Measurements from ENCODE around the gene IP6K3.

GRCh38 chr6:33779895-33780294, 33.2 kb upstream of the IP6K3 start:
- TF ChIP-seq POLR2AphosphoS5 (IDR thresholded peaks at IDR 0.05; ENCODE audit: low read depth, low read length) (no peak), REST (IDR thresholded peaks at IDR 0.05; ENCODE audit: insufficient read depth in 1 of 2, low read depth in 2 of 2, low read length in 2 of 2) (no peak), TAF1 (IDR thresholded peaks at IDR 0.05; ENCODE audit: borderline replicate concordance, insufficient read depth, low read length) (no peak), SIN3A (IDR thresholded peaks at IDR 0.05; ENCODE audit: borderline replicate concordance, insufficient read depth, low read length) (no peak), FOXP2 (optimal IDR thresholded peaks at IDR 0.05; ENCODE audit: borderline replicate concordance, extremely low read depth, extremely low read length, insufficient read depth) (no peak)

Measured in PFSK-1 (cell line).